Lung (tissue), 12 donors: ENCODE measurements around the gene NPR3. TPM values are rescaled to one million over a fixed set of nuclear protein-coding genes. Genes with fewer than 3 reads are reported as not detected.

Experiments used
- ATAC-seq: fragments of 200-7000 bp; cut with Tn5 transposase; one replicate; pipeline ENCODE4 v1.9.1; 2020; ENCODE audit warnings: moderate number of reproducible peaks; ENCODE audit not compliant: insufficient read depth, low FRiP score
- DNase-seq, 3 donors: peaks; one replicate each; pipeline ENCODE4 v3.0.0-alpha.2; 2013 to 2017
- H3K27ac ChIP-seq, 2 donors: one replicate each; pipeline ENCODE4 v1.5.1; 2013; ENCODE audit warnings: mild to moderate bottlenecking in 2 of 2, moderate library complexity in 2 of 2, control low read depth in 1 of 2, inconsistent platforms in 1 of 2, low read depth in 1 of 2, low read length in 1 of 2
- H3K27me3 ChIP-seq, 3 donors: one replicate each; pipeline ENCODE4 v1.5.1; 2013; ENCODE audit warnings: low read length in 2 of 3; ENCODE audit not compliant: control insufficient read depth in 3 of 3, insufficient read depth in 3 of 3
- H3K36me3 ChIP-seq, 4 donors: one replicate each; pipeline ENCODE4 v1.5.1; 2013; ENCODE audit warnings: low read length in 4 of 4, mild to moderate bottlenecking in 1 of 4, moderate library complexity in 1 of 4; ENCODE audit not compliant: control insufficient read depth in 4 of 4, insufficient read depth in 4 of 4
- H3K4me1 ChIP-seq, 5 donors: one replicate each; pipeline ENCODE4 v1.5.1; 2013; ENCODE audit warnings: low read length in 5 of 5, mild to moderate bottlenecking in 2 of 5, moderate library complexity in 1 of 5; ENCODE audit not compliant: control insufficient read depth in 5 of 5, insufficient read depth in 5 of 5
- H3K4me3 ChIP-seq: one replicate; pipeline ENCODE4 v1.5.1; 2013; ENCODE audit warnings: mild to moderate bottlenecking, control low read depth, moderate library complexity
- H3K9ac ChIP-seq, 2 donors: one replicate each; pipeline ENCODE4 v1.5.1; 2013; ENCODE audit warnings: low read length in 2 of 2, control low read depth in 1 of 2; ENCODE audit not compliant: insufficient read depth in 1 of 2
- H3K9me3 ChIP-seq, 4 donors: one replicate each; pipeline ENCODE4 v1.5.1; 2013; ENCODE audit warnings: low read length in 3 of 4, mild to moderate bottlenecking in 1 of 4, moderate library complexity in 1 of 4; ENCODE audit not compliant: control insufficient read depth in 4 of 4, insufficient read depth in 3 of 4
- WGBS, 2 donors: extraction: QIAGEN DNeasy Blood & Tissue Kit; methylation state at CpG; one replicate each; pipeline ENCODE4 v1.1.7; 2013; 5-methylcytosine and 5-hydroxymethylcytosine counted together
- polyA plus RNA-seq, 2 donors: library from polyadenylated mRNA; stranded (reverse); fragments of 200-250 nt; gene quantifications; one replicate each; pipeline ENCODE4 v1.2.1, GENCODE V29; 2013
- total RNA-seq, 2 donors: library from RNA; depleted of rRNA in 1 of 2; stranded (reverse); fragments of >200 nt in 1 of 2; gene quantifications; one replicate each; pipeline ENCODE4 v1.2.1, GENCODE V29; 2014 to 2021
- TF ChIP-seq, protein P1 (sequence below): IDR thresholded peaks from 2 replicates; pipeline ENCODE4 v1.5.1; 2012; ENCODE audit warnings: mild to moderate bottlenecking; ENCODE audit errors: control extremely low read depth, extremely low read depth
- donor health status: control.
- donor health status: control.
- donor health status: Bipolar disorder and iron deficiency.
- donor health status: healthy.
- donor health status: DM: yes; HTN: yes; CAD: no.

Gene NPR3
- total and polyA plus RNA-seq, 4 donors, result 3.9 to 86.9 (median 8.9) TPM

DNA sequence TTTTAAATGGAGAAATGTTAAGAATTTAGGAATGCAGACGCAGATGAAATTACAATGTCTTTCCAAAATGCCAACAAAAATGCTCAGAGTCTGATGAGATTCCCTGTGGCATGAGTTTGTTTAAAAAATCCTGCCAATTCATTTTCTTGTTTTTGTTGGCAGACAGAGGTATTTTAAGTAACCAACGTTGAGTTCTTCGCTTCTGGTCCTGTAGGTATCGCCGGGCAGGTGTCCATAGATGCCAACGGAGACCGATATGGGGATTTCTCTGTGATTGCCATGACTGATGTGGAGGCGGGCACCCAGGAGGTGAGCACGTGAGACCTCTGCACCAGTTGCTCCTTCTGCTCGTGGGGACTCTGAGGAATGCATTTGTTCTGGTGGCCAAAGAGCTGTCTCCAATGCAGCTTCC lies 69.4 kb downstream of the NPR3 start:
- DNase-seq (no peak), ATAC-seq (no peak)
- Histone ChIP-seq H3K4me1 (no peaks in the 10 kb centered on the region), H3K27me3 (no peaks in the 10 kb centered on the region), H3K9ac (no peak overlapping the region), H3K27ac (no peak overlapping the region), H3K4me3 (no peak overlapping the region), H3K9me3 (peaks cover 0 to 2% (median 0%) of the 10 kb centered on the region in 4 donors), H3K36me3 (peaks cover 0 to 2% (median 0%) of the 10 kb centered on the region in 4 donors)
- 74 to 84% methylated on average over 10 of the region's 10 CpGs for WGBS, 2 donors
- TF ChIP-seq, protein P1, sequence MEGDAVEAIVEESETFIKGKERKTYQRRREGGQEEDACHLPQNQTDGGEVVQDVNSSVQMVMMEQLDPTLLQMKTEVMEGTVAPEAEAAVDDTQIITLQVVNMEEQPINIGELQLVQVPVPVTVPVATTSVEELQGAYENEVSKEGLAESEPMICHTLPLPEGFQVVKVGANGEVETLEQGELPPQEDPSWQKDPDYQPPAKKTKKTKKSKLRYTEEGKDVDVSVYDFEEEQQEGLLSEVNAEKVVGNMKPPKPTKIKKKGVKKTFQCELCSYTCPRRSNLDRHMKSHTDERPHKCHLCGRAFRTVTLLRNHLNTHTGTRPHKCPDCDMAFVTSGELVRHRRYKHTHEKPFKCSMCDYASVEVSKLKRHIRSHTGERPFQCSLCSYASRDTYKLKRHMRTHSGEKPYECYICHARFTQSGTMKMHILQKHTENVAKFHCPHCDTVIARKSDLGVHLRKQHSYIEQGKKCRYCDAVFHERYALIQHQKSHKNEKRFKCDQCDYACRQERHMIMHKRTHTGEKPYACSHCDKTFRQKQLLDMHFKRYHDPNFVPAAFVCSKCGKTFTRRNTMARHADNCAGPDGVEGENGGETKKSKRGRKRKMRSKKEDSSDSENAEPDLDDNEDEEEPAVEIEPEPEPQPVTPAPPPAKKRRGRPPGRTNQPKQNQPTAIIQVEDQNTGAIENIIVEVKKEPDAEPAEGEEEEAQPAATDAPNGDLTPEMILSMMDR, result no peak

DNA sequence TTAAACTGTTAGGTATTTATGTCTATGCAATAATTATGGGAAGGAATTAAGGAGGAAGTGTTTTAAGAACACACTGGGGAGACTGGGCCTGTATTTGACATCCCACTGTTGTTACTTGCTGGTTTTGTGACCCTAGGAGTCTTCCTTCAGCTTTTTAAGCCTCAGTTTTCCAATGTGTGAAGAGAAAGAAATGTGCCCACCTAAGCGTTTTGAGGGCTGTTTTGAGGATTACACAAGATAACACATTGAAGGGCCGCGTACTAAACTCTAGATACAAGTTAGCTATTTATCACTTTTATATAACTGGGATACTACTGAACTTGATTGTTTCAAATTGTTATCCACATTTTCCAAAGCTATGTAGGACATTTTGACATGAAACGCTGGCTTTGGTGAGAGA lies 72.5 kb downstream of the NPR3 start:
- Histone ChIP-seq H3K4me1 (no peaks in the 10 kb centered on the region), H3K4me3 (no peak overlapping the region), H3K27ac (no peak overlapping the region), H3K27me3 (no peaks in the 10 kb centered on the region), H3K9me3 (peaks cover 0 to 2% (median 0%) of the 10 kb centered on the region in 4 donors), H3K36me3 (peaks cover 0 to 3% (median 0%) of the 10 kb centered on the region in 4 donors), H3K9ac (no peak overlapping the region)
- DNase-seq (no peak), ATAC-seq (no peak)
- WGBS, 2 donors, result 92 to 93% methylated on average over 4 of the region's 4 CpGs
- TF ChIP-seq, protein P1, result no peak

- peaks cover 0 to 3% (median 0%) of the 10 kb centered on the region in 5 donors for H3K4me1 ChIP-seq
- no peak overlapping the region for H3K4me3 ChIP-seq
- ATAC-seq (no peak), DNase-seq (no peak)
- H3K27me3 ChIP-seq, result no peaks in the 10 kb centered on the region
- no peak overlapping the region for H3K9ac ChIP-seq
- H3K36me3 ChIP-seq, result peaks cover 0 to 3% (median 0%) of the 10 kb centered on the region in 4 donors
- peaks cover 0 to 2% (median 0%) of the 10 kb centered on the region in 4 donors for H3K9me3 ChIP-seq
- WGBS, 2 donors, result 52 to 68% methylated on average over 3 of the region's 3 CpGs
- H3K27ac ChIP-seq, result no peak overlapping the region
- TF ChIP-seq, protein P1, result no peak
Observed at GRCh38 chr5:32785611-32786254, 74.6 kb downstream of the NPR3 start.
